MCF 10A (cell line): Measurements from ENCODE around the gene ALB. TPM values are rescaled to one million over a fixed set of nuclear protein-coding genes. Genes with fewer than 3 reads are reported as not detected.
"Not testable (repeated sequence)": the region's sequence is repeated elsewhere in the genome, so short reads cannot be mapped to it uniquely, and the experiment has no call there.

ENCODE experiments used
- Bru-seq: library from RNA; stranded (reverse); fragments of 400-500 nt; gene quantifications from one replicate; lab custom pipeline; 2021; lab: Mats Ljungman, UMichigan
- BruChase-seq, 2 experiments: library from RNA; stranded (reverse); fragments of 400-500 nt; gene quantifications; one replicate each; lab custom pipeline; 2021; lab: Mats Ljungman, UMichigan
- BruUV-seq: library from RNA; stranded (reverse); fragments of 400-500 nt; replicated peaks from 2 replicates; lab custom pipeline; 2021; lab: Mats Ljungman, UMichigan
- CTCF ChIA-PET: fragments of 300-600 bp; sonication (Branson Sonifier 250); formaldehyde crosslinking; extraction: SDS; loops from one replicate; lab custom pipeline; 2021; ENCODE audit warnings: antibody characterized with exemption, inconsistent platforms; lab: Yijun Ruan, JAX
- POLR2A ChIA-PET: fragments of 300-600, 350-650 bp; sonication (Branson Sonifier 250); formaldehyde crosslinking; extraction: SDS; loops from one replicate; lab custom pipeline; 2020; ENCODE audit warnings: antibody characterized with exemption, inconsistent platforms; lab: Yijun Ruan, JAX
- DNase-seq: peaks from one replicate; pipeline ENCODE4 v3.0.0-alpha.2; 2018; ENCODE audit not compliant: unreplicated experiment
- H3K27ac Mint-ChIP-seq: one replicate; pipeline ENCODE4 v1.8.0; 2022; ENCODE audit warnings: mild to moderate bottlenecking, low read depth, mixed read lengths; ENCODE audit not compliant: unreplicated experiment
- H3K27me3 Mint-ChIP-seq: one replicate; pipeline ENCODE4 v1.8.0; 2022; ENCODE audit warnings: mixed read lengths; ENCODE audit not compliant: insufficient read depth, unreplicated experiment
- H3K36me3 Mint-ChIP-seq: one replicate; pipeline ENCODE4 v1.8.0; 2022; ENCODE audit warnings: mild to moderate bottlenecking, moderate library complexity, mixed read lengths; ENCODE audit not compliant: insufficient read depth, unreplicated experiment
- H3K4me1 Mint-ChIP-seq: one replicate; pipeline ENCODE4 v1.8.0; 2022; ENCODE audit warnings: mixed read lengths; ENCODE audit not compliant: insufficient read depth, unreplicated experiment
- H3K4me3 Mint-ChIP-seq: one replicate; pipeline ENCODE4 v1.8.0; 2022; ENCODE audit warnings: mild to moderate bottlenecking, moderate library complexity, mixed read lengths; ENCODE audit not compliant: unreplicated experiment
- H3K9me3 Mint-ChIP-seq: one replicate; pipeline ENCODE4 v1.8.0; 2022; ENCODE audit warnings: mixed read lengths; ENCODE audit not compliant: unreplicated experiment
- intact Hi-C: fragments of 100-400 bp; cut with micrococcal nuclease; formaldehyde crosslinking; loops from 2 replicates; pipeline ENCODE4 v1.14.1; 2022
- long read RNA-seq: library from polyadenylated mRNA; stranded (forward); transcript quantifications from one replicate; pipeline ENCODE4 v2.0.0, GENCODE V29; 2022
- total RNA-seq: library from RNA; stranded (reverse); gene quantifications from 2 replicates; pipeline ENCODE4 v1.2.3, GENCODE V29; 2022
- TF ChIP-seq, protein P1 (sequence below): fragments of 200-600 bp; IDR thresholded peaks from one replicate; pipeline ENCODE4 v1.8.0; 2022; ENCODE audit warnings: antibody characterized with exemption, mild to moderate bottlenecking; ENCODE audit not compliant: unreplicated experiment

ALB gene
- 0.15 TPM in 1 of 2 replicates, not detected in the other for total RNA-seq
- percentile 22 among the genes with signal in this experiment for Bru-seq, nascent RNA
- percentile 28 among the genes with signal in this experiment for BruChase-seq, experiment 1, labeled RNA remaining after a 6-hour chase
- BruChase-seq, experiment 2, labeled RNA remaining after a 2-hour chase: percentile 15 among the genes with signal in this experiment
- long read RNA-seq, partial matches to known transcripts: 0 of 1 reads
- long read RNA-seq, other reads (novel, unspliced or antisense): 1 of 1 reads

DNA sequence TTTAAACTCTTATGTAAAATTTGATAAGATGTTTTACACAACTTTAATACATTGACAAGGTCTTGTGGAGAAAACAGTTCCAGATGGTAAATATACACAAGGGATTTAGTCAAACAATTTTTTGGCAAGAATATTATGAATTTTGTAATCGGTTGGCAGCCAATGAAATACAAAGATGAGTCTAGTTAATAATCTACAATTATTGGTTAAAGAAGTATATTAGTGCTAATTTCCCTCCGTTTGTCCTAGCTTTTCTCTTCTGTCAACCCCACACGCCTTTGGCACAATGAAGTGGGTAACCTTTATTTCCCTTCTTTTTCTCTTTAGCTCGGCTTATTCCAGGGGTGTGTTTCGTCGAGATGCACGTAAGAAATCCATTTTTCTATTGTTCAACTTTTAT lies at the start of gene ALB:
Gene ALB (plus strand): TSS at position 246 of the 400 bp plus-strand sequence. CDS start 41 bp downstream, at position 287.
- Mint-ChIP-seq H3K4me1 (no peaks in the 10 kb centered on the region), H3K27ac (no peak within 1 kb of the TSS), H3K4me3 (no peak within 1 kb of the TSS), H3K27me3 (peaks cover 19% of the 10 kb centered on the region), H3K36me3 (no peaks in the 10 kb centered on the region), H3K9me3 (no peaks in the 10 kb centered on the region)
- TF ChIP-seq, protein P1, sequence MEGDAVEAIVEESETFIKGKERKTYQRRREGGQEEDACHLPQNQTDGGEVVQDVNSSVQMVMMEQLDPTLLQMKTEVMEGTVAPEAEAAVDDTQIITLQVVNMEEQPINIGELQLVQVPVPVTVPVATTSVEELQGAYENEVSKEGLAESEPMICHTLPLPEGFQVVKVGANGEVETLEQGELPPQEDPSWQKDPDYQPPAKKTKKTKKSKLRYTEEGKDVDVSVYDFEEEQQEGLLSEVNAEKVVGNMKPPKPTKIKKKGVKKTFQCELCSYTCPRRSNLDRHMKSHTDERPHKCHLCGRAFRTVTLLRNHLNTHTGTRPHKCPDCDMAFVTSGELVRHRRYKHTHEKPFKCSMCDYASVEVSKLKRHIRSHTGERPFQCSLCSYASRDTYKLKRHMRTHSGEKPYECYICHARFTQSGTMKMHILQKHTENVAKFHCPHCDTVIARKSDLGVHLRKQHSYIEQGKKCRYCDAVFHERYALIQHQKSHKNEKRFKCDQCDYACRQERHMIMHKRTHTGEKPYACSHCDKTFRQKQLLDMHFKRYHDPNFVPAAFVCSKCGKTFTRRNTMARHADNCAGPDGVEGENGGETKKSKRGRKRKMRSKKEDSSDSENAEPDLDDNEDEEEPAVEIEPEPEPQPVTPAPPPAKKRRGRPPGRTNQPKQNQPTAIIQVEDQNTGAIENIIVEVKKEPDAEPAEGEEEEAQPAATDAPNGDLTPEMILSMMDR: no peak
- CTCF ChIA-PET: no interaction called here
- DNase-seq: no peak
- POLR2A ChIA-PET: no interaction called here
- no TSS peak for BruUV-seq
- intact Hi-C loops: no loop called here

DNA sequence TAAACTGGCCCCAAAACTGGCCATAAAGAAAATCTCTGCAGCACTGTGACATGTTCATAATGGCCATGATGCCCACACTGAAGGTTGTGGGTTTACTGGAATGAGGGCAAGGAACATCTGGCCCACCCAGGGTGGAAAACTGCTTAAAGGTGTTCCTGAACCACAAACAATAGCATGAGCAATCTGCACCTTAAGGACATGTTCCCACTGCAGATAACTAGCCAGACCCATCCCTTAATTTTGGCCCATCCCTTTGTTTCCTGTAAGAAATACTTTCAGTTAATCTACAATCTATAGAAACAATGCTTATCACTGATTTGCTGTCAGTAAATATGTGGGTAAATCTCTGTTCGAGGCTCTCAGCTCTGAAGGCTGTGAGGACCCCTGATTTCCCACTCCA lies 46.9 kb upstream of the ALB start:
- H3K4me3 Mint-ChIP-seq, H3K36me3 Mint-ChIP-seq, POLR2A ChIA-PET, BruUV-seq, H3K4me1 Mint-ChIP-seq, H3K9me3 Mint-ChIP-seq, H3K27ac Mint-ChIP-seq, DNase-seq, intact Hi-C loops, H3K27me3 Mint-ChIP-seq: not testable (repeated sequence)
- CTCF ChIA-PET: interaction anchor here (3.2 kb wide), 1 partner anchor 15 kb away, joined by 11 read pairs; no protein-coding TSS in a partner anchor

DNA sequence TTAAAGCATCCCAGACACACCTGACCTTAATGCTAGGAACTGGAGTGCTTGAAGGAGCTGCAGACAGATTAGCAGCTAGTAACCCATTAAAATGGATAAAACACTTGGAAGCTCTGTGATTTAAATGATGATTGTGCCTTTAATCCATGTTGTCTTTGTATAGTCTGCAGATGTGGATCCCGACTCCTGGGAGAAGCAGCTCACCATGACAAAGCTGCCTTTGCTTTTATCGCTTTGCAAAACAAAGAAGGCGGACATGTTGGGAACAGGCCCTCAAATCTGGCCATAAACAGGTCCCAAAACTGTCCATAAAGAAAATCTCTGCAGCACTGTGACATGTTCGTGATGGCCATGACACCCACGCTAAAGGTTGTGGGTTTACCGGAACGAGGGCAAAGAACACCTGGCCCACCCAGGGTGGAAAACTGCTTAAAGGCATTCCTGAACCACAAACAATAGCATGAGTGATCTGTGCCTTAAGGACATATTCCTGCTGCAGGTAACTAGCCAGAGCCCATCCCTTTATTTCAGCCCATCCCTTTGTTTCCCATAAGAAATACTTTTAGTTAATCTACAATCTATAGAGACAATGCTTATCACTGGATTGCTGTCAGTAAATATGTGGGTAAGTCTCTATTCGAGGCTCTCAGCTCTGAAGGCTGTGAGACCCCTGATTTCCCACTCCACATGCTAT lies 34.4 kb upstream of the ALB start:
- CTCF ChIA-PET: interaction anchor here (1.2 to 2.4 kb wide), 2 partner anchors 29 to 76 kb away, joined by 5 to 6 read pairs; no protein-coding TSS in a partner anchor
- DNase-seq, H3K36me3 Mint-ChIP-seq, H3K9me3 Mint-ChIP-seq, BruUV-seq, intact Hi-C loops, H3K4me3 Mint-ChIP-seq, H3K4me1 Mint-ChIP-seq, H3K27ac Mint-ChIP-seq: not testable (repeated sequence)
- POLR2A ChIA-PET: interaction anchor here (0.8 kb wide), 1 partner anchor 9 kb away, joined by 3 read pairs; no protein-coding TSS in a partner anchor
- peaks cover 12% of the 10 kb centered on the region for H3K27me3 Mint-ChIP-seq

- DNase-seq: no peak
- Mint-ChIP-seq H3K4me3 (no peak overlapping the region), H3K27me3 (peaks cover 18% of the 10 kb centered on the region), H3K36me3 (no peaks in the 10 kb centered on the region), H3K4me1 (no peaks in the 10 kb centered on the region), H3K27ac (no peak overlapping the region), H3K9me3 (peaks cover 3% of the 10 kb centered on the region)
- TF ChIP-seq, protein P1: no peak
- no TSS peak for BruUV-seq
- ChIA-PET POLR2A (no interaction called here), CTCF (no interaction called here)
- intact Hi-C loops: no loop called here
Measured at GRCh38 chr4:73375328-73375741, 28.8 kb upstream of the ALB start.

DNA sequence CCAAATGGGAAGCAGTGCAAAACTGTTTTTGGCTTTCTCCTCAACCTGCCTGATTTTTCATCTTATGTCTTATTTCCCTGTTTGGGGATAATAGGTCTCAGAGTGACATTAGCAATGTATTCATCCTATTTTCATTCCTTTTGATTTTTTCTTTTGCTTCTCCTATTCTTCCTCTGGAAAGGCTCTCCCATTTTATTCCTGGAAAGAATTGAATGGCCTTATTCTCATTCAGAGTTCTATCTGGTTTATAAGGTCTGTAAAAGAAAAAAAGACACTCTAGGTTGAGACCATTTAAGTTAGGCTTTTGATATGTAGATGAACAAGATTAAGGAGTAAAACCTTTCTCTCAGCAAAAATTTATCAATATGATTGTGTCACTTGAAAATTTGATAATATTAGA lies 27.8 kb upstream of the ALB start:
- Mint-ChIP-seq H3K9me3 (no peaks in the 10 kb centered on the region), H3K36me3 (no peaks in the 10 kb centered on the region), H3K4me1 (no peaks in the 10 kb centered on the region), H3K27me3 (peaks cover 12% of the 10 kb centered on the region), H3K4me3 (no peak overlapping the region), H3K27ac (no peak overlapping the region)
- CTCF ChIA-PET: no interaction called here
- TF ChIP-seq, protein P1: no peak
- intact Hi-C loops: no loop called here
- no peak for DNase-seq
- POLR2A ChIA-PET: no interaction called here
- no TSS peak for BruUV-seq
